Activated CD8-positive, alpha-beta T cell treated with anti-CD3 and anti-CD28 coated beads for 36 hours (primary cell): Measurements from ENCODE around the gene LRPAP1. TPM values are rescaled to one million over a fixed set of nuclear protein-coding genes. Genes with fewer than 3 reads are reported as not detected.

Source experiments
- ATAC-seq: fragments of 200-7000 bp; cut with Tn5 transposase; one replicate; pipeline ENCODE4 v1.10.0; 2021; ENCODE audit warnings: mild to moderate bottlenecking, moderate library complexity
- CTCF ChIA-PET: fragments of 350-600 bp; sonication (Branson Sonifier 250); formaldehyde crosslinking; loops from one replicate; lab custom pipeline; 2021; ENCODE audit warnings: antibody characterized with exemption; lab: Charles Lee
- POLR2A ChIA-PET: fragments of 350-600 bp; sonication (Branson Sonifier 250); formaldehyde crosslinking; loops from one replicate; lab custom pipeline; 2021; ENCODE audit warnings: antibody characterized with exemption; lab: Charles Lee
- DNase-seq: peaks from one replicate; pipeline ENCODE4 v3.0.0-alpha.2; 2020
- H3K27ac Mint-ChIP-seq: one replicate; pipeline ENCODE4 v1.8.0; 2021; ENCODE audit warnings: mild to moderate bottlenecking, mixed read lengths
- H3K27me3 Mint-ChIP-seq: one replicate; pipeline ENCODE4 v1.8.0; 2021; ENCODE audit warnings: mixed read lengths
- H3K36me3 Mint-ChIP-seq: one replicate; pipeline ENCODE4 v1.8.0; 2021; ENCODE audit warnings: low read depth, mixed read lengths
- H3K4me1 Mint-ChIP-seq: one replicate; pipeline ENCODE4 v1.8.0; 2021; ENCODE audit warnings: low read depth, mixed read lengths
- H3K4me3 Mint-ChIP-seq: one replicate; pipeline ENCODE4 v1.8.0; 2021; ENCODE audit warnings: mild to moderate bottlenecking, moderate library complexity, mixed read lengths
- H3K9me3 Mint-ChIP-seq: one replicate; pipeline ENCODE4 v1.8.0; 2021; ENCODE audit warnings: mixed read lengths
- CTCF ChIP-seq: fragments of 200-600 bp; IDR thresholded peaks from one replicate; pipeline ENCODE4 v1.8.0; 2022; ENCODE audit warnings: antibody characterized with exemption, mild to moderate bottlenecking
- intact Hi-C: fragments of 100-400 bp; cut with micrococcal nuclease; formaldehyde crosslinking; loops from one replicate; pipeline ENCODE4 v1.10.0; 2022
- total RNA-seq, 2 experiments: library from RNA; stranded (reverse); gene quantifications; one replicate each; pipeline ENCODE4 v1.2.3, GENCODE V29; 2021

LRPAP1 gene
- total RNA-seq, 2 experiments from 2014 or later: 46.0 to 49.8 TPM

GRCh38 chr4:3529363-3529762, 2.9 kb downstream of the LRPAP1 start:
- H3K4me1 Mint-ChIP-seq: peaks cover 30% of the 10 kb centered on the region
- ATAC-seq: no peak
- H3K9me3 Mint-ChIP-seq: no peaks in the 10 kb centered on the region
- H3K27ac Mint-ChIP-seq: no peak overlapping the region
- H3K36me3 Mint-ChIP-seq: peaks cover 10% of the 10 kb centered on the region
- DNase-seq: no peak
- intact Hi-C loops: no loop called here
- ChIA-PET POLR2A (no interaction called here), CTCF (interaction anchor here (0.6 kb wide), 1 partner anchor 15 kb away, joined by 3 read pairs; no protein-coding TSS in a partner anchor)
- no peak for TF ChIP-seq CTCF
- no peak overlapping the region for H3K4me3 Mint-ChIP-seq
- no peaks in the 10 kb centered on the region for H3K27me3 Mint-ChIP-seq

DNA sequence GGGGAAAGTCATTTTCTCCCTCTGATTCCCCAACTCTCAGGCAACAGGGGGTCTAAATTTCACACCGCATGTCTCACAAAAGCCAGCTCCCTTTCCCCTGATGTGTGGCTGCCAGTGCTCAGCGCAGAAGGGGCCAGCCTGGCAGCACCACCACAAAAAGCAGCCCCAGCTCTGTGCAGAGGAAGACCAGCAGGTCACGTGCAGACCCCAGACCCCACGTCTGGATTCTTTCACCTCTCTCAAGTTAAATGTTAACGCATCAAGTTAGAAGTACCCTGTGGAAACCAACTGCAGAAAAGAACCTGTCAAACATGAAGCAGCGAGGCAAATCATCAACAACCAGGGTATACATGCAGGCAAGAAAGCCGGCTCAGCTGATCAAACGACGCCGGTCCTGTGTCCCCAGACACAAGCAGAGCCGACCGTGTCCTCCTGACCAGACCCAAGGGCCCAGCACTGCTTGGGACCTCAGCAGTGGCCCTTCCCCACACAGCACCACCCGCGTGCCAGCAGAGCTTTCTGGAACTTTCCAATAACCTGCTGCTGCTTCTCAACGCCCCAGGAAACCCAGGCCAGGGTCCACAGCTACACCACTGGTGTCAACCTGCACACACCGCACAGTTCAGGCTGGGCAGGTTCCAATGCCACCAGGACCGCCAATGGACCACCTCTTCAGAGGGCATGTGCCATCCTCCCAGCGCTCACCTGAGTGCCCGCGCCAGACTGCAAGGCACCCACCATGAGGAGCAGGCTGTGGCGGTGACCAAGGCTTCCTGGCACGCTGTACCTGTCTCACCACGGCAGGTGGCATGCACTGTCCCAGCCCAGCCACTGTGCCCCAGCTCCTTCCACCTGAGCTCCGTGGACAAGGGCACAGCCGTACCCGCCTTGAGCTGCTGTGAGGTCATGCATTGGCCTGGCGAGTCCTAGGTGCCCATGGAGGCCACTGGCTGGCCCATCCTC, 4.0 kb downstream of the LRPAP1 start:
- intact Hi-C loops: no loop called here
- DNase-seq (no peak), ATAC-seq (no peak)
- ChIA-PET POLR2A (no interaction called here), CTCF (no interaction called here)
- H3K4me1 Mint-ChIP-seq: peaks cover 29% of the 10 kb centered on the region
- no peaks in the 10 kb centered on the region for H3K9me3 Mint-ChIP-seq
- H3K27ac Mint-ChIP-seq: no peak overlapping the region
- no peak for TF ChIP-seq CTCF
- H3K27me3 Mint-ChIP-seq: no peaks in the 10 kb centered on the region
- peaks cover 10% of the 10 kb centered on the region for H3K36me3 Mint-ChIP-seq
- no peak overlapping the region for H3K4me3 Mint-ChIP-seq

GRCh38 chr4:3527101-3527913, 4.9 kb downstream of the LRPAP1 start:
- ChIA-PET POLR2A (interaction anchor here (1.0 kb wide), 1 partner anchor 24 kb away, joined by 3 read pairs; no protein-coding TSS in a partner anchor), CTCF (no interaction called here)
- DNase-seq (no peak), ATAC-seq (no peak)
- H3K9me3 Mint-ChIP-seq: no peaks in the 10 kb centered on the region
- no peaks in the 10 kb centered on the region for H3K27me3 Mint-ChIP-seq
- no peak overlapping the region for H3K27ac Mint-ChIP-seq
- peaks cover 29% of the 10 kb centered on the region for H3K4me1 Mint-ChIP-seq
- TF ChIP-seq CTCF: no peak
- no peak overlapping the region for H3K4me3 Mint-ChIP-seq
- intact Hi-C loops: no loop called here
- H3K36me3 Mint-ChIP-seq: peaks cover 10% of the 10 kb centered on the region

- POLR2A ChIA-PET: interaction anchor here (1.0 kb wide), 1 partner anchor 24 kb away, joined by 3 read pairs; no protein-coding TSS in a partner anchor
- H3K4me1 Mint-ChIP-seq: peaks cover 26% of the 10 kb centered on the region
- ATAC-seq (no peak), DNase-seq (no peak)
- H3K36me3 Mint-ChIP-seq: peaks cover 8% of the 10 kb centered on the region
- no peak overlapping the region for H3K4me3 Mint-ChIP-seq
- H3K27me3 Mint-ChIP-seq: no peaks in the 10 kb centered on the region
- H3K9me3 Mint-ChIP-seq: no peaks in the 10 kb centered on the region
- intact Hi-C loops: no loop called here
- H3K27ac Mint-ChIP-seq: no peak overlapping the region
- TF ChIP-seq CTCF: no peak
- CTCF ChIA-PET: no interaction called here
These were observed 5.8 kb downstream of the LRPAP1 start for GRCh38 chr4:3526456-3526855.
